Measurements from ENCODE around the gene LRBA. TPM values are rescaled to one million over a fixed set of nuclear protein-coding genes. Genes with fewer than 3 reads are reported as not detected.

Gene LRBA
- total RNA-seq, 2 donors from 2014 or later, result 30.9 to 33.7 TPM

DNA sequence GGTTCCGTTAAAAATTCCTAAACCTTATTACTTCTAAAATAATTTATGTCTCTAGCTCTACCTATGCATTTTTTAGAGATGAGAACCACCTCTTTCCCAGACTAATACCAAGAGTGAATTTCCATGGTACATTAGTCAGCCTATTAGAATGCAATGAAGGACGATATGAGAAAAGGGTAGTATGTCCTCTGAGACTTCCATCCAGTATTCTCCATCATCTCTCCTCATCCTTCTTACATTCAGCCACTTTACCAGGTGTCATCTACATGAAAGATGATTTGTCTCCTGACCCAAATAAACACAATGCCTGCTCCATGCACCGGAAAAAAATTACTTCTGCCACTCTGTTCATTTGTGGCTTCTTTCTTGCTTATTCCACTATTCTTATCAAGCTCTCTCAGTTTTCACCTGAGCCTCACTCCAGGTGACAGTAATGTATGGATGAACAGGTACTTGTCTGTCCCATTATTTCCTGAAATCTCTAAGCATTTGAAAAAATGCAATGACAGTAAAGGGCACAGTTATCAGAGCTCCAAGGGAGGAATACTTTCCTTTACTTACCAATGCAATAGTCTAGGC is 335.2 kb downstream of the LRBA start:
- ATAC-seq (ENCODE audit: insufficient number of reproducible peaks, low FRiP score, low read depth), result no peak
- Histone ChIP-seq H3K27ac (no peak overlapping the region), H3K27me3 (replicated peaks; ENCODE audit: insufficient read depth) (no peaks in the 10 kb centered on the region), H3K4me3 (no peak overlapping the region), H3K4me1 (ENCODE audit: control insufficient read depth in 1 of 2, low read depth in 2 of 2) (no peaks in the 10 kb centered on the region), H3K36me3 (no peaks in the 10 kb centered on the region), H3K9me3 (no peaks in the 10 kb centered on the region)
- TF ChIP-seq, protein P1, sequence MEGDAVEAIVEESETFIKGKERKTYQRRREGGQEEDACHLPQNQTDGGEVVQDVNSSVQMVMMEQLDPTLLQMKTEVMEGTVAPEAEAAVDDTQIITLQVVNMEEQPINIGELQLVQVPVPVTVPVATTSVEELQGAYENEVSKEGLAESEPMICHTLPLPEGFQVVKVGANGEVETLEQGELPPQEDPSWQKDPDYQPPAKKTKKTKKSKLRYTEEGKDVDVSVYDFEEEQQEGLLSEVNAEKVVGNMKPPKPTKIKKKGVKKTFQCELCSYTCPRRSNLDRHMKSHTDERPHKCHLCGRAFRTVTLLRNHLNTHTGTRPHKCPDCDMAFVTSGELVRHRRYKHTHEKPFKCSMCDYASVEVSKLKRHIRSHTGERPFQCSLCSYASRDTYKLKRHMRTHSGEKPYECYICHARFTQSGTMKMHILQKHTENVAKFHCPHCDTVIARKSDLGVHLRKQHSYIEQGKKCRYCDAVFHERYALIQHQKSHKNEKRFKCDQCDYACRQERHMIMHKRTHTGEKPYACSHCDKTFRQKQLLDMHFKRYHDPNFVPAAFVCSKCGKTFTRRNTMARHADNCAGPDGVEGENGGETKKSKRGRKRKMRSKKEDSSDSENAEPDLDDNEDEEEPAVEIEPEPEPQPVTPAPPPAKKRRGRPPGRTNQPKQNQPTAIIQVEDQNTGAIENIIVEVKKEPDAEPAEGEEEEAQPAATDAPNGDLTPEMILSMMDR (IDR thresholded peaks at IDR 0.05), result no peak
- no peak for DNase-seq (ENCODE audit: low spot score)

DNA sequence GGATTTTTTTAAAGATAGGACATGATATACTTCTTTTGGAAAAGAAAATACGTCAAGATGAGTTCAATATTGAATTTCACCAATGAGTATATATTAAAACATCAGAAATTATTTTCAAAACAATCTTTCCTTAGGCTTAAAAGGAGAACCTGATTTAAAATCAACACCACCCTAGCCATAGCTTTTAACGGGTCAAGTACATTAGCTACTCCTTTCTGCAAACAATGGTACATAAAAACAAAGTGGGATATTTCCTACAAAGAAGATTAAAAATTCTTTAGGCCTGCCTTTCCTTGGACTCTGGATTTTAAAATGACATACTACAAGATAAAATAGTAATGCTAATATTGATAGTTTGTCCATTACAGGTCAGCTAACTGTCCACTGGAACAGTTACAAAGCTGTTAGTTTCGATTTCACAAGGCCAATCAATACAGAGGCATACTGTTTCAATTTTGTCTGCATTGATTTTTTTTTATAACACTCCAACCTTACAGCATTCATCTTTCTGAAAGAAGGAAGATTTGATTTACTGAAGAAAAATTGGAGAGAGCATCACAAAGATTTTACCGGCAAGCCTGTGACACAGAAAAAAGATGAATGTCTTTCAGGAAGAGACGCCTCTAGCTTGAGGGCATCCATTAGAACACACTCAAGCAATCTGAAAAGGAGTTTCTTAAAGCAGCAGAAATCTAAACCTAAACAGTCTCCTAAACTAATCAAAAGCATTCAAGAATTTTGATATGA is 335.9 kb downstream of the LRBA start:
- H3K9me3 ChIP-seq, result no peaks in the 10 kb centered on the region
- H3K4me3 ChIP-seq, result no peak overlapping the region
- H3K27ac ChIP-seq, result no peak overlapping the region
- H3K27me3 ChIP-seq (replicated peaks; ENCODE audit: insufficient read depth), result no peaks in the 10 kb centered on the region
- ATAC-seq (ENCODE audit: insufficient number of reproducible peaks, low FRiP score, low read depth) (no peak), DNase-seq (ENCODE audit: low spot score) (no peak)
- H3K4me1 ChIP-seq (ENCODE audit: control insufficient read depth in 1 of 2, low read depth in 2 of 2), result no peaks in the 10 kb centered on the region
- TF ChIP-seq, protein P1 (IDR thresholded peaks at IDR 0.05), result no peak
- no peaks in the 10 kb centered on the region for H3K36me3 ChIP-seq

DNA sequence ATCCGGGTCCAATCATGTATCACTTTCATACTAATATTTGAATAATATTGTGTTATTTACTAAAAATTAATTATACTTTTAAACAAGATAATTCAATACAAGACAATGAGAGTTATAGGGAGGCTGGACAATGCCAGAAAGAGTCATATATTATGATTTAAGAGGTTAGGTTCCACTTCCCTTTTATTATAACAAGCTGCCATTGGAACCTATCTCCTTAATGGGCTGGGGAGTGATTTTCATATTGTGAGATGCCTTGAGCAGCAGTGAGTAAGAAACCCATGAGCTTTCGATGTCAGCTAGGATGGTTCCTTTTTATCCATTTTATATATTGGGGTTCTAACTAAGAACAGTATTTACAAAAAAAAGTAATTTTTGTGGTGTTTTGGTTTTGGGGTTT is 341.3 kb downstream of the LRBA start:
- Histone ChIP-seq H3K9me3 (no peaks in the 10 kb centered on the region), H3K27ac (no peak overlapping the region), H3K27me3 (replicated peaks; ENCODE audit: insufficient read depth) (no peaks in the 10 kb centered on the region), H3K36me3 (no peaks in the 10 kb centered on the region), H3K4me3 (no peak overlapping the region), H3K4me1 (ENCODE audit: control insufficient read depth in 1 of 2, low read depth in 2 of 2) (no peaks in the 10 kb centered on the region)
- ATAC-seq (ENCODE audit: insufficient number of reproducible peaks, low FRiP score, low read depth), result no peak
- TF ChIP-seq, protein P1 (IDR thresholded peaks at IDR 0.05), result no peak
- DNase-seq (ENCODE audit: low spot score), result no peak

DNA sequence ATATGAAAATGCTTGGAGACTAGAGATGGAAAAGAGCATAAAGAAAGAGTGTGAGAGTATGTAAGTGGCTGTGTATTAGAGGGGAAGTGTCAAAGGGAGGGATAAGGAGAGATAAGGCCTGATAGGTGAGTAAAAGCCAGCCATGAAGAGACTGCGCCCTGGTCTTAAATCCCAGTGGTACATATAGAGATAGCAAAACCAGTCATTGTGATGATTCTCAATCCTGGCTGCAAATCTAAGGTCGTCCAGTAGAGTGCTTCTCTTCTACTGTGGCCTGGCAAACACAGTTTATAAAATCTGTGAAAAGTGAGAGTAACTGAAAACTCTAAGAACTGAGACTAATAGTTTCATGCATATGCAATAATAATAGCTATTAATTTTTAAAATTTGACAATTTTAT is 346.3 kb downstream of the LRBA start:
- H3K9me3 ChIP-seq, result no peaks in the 10 kb centered on the region
- H3K4me1 ChIP-seq (ENCODE audit: control insufficient read depth in 1 of 2, low read depth in 2 of 2), result no peaks in the 10 kb centered on the region
- H3K36me3 ChIP-seq, result no peaks in the 10 kb centered on the region
- H3K4me3 ChIP-seq, result no peak overlapping the region
- no peak for DNase-seq (ENCODE audit: low spot score)
- H3K27ac ChIP-seq, result no peak overlapping the region
- no peak for ATAC-seq (ENCODE audit: insufficient number of reproducible peaks, low FRiP score, low read depth)
- TF ChIP-seq, protein P1 (IDR thresholded peaks at IDR 0.05), result no peak
- no peaks in the 10 kb centered on the region for H3K27me3 ChIP-seq (replicated peaks; ENCODE audit: insufficient read depth)

DNA sequence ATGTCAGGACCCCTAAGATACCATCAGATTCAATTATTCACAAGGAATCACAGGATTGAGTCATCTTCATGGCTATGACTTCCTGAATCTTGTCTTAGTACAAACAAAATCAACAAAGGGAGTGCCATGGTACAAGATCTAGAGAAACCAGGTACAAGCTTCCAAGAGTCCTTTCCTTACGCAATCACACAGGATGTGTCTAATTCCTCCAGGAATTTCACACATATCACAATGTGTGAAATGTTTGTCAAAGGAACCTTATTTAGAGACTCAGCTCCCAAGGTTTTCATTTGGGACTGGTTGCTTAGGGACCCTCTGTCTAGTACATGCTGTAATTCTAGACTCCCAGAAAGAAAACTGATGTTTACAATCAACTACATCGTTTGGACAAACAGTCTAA is 350.1 kb downstream of the LRBA start:
- TF ChIP-seq, protein P1 (IDR thresholded peaks at IDR 0.05), result no peak
- H3K27me3 ChIP-seq (replicated peaks; ENCODE audit: insufficient read depth), result no peaks in the 10 kb centered on the region
- no peak for DNase-seq (ENCODE audit: low spot score)
- no peaks in the 10 kb centered on the region for H3K4me1 ChIP-seq (ENCODE audit: control insufficient read depth in 1 of 2, low read depth in 2 of 2)
- no peaks in the 10 kb centered on the region for H3K9me3 ChIP-seq
- H3K36me3 ChIP-seq, result no peaks in the 10 kb centered on the region
- H3K4me3 ChIP-seq, result no peak overlapping the region
- ATAC-seq (ENCODE audit: insufficient number of reproducible peaks, low FRiP score, low read depth), result no peak
- no peak overlapping the region for H3K27ac ChIP-seq

Data from thoracic aorta (tissue), 2 donors.